ENCODE results near the gene PLXNB2.

GRCh38 chr22:50258361-50259292 is 48.8 kb downstream of the PLXNB2 start:
- no peak for TF ChIP-seq CTCF (IDR thresholded peaks at IDR 0.05)
- TF ChIP-seq POLR2AphosphoS5 (IDR thresholded peaks at IDR 0.05) = no peak
- TF ChIP-seq POLR2A (IDR thresholded peaks at IDR 0.05; ENCODE audit: low read depth) = no peak
- TF ChIP-seq EP300 (IDR thresholded peaks at IDR 0.05) = no peak
